ENCODE data around the gene SEPSECS. TPM values are rescaled to one million over a fixed set of nuclear protein-coding genes. Genes with fewer than 3 reads are reported as not detected.

Gene SEPSECS
- total and polyA plus RNA-seq, 9 of the 15 experiments (the other 6 are each of a cell fraction or from before 2014, with no cell fraction given): 3.9 to 17.2 (median 7.9) TPM

DNA sequence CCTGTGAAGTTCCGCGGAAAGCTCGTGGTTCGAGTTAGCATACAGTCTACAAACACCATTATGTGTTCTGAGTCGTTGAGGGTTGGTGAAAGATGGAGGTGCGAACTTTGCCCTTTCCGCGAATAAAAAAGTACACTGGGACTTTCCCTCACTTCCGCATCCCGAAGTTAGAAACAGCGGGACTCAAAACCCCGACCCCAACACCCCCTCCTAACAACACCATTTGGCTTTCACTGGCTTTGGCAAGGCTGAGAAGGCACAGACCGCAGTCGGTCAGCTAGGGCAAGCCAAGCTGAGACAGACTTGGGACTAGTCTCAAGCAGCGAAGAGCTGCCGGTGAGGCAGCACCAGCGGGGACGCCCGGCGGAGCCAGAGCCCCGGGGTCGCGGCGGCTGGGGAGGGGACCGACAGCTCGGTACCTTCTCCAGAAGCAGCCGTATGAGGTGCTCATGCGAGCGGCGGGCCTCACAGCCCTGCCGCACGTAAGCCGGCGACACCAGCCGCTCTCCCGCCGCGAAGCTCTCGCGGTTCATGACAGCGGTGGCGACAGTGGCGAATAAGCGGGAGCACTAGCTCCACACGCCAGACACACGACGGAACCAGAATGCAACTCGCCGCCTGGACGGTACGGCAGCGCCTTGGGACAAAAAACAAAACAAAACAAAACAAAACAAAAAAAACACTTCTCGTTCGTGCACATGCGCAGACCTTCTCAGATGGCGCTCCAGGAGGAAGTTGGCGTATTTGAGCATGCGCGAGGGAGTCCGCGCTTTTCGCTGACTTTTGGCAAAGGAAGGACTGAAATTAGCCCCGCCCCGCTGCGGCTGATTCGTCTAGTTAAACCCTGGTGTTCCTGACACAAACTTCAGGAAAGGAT is at the start of gene SEPSECS (continued):
- TF ChIP-seq, protein P1, sequence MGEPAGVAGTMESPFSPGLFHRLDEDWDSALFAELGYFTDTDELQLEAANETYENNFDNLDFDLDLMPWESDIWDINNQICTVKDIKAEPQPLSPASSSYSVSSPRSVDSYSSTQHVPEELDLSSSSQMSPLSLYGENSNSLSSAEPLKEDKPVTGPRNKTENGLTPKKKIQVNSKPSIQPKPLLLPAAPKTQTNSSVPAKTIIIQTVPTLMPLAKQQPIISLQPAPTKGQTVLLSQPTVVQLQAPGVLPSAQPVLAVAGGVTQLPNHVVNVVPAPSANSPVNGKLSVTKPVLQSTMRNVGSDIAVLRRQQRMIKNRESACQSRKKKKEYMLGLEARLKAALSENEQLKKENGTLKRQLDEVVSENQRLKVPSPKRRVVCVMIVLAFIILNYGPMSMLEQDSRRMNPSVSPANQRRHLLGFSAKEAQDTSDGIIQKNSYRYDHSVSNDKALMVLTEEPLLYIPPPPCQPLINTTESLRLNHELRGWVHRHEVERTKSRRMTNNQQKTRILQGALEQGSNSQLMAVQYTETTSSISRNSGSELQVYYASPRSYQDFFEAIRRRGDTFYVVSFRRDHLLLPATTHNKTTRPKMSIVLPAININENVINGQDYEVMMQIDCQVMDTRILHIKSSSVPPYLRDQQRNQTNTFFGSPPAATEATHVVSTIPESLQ (CRISPR knock-in tag; IDR thresholded peaks at IDR 0.05): peak; percentile 92; the same call in 1 of the 2 replicates
- TF ChIP-seq DNMT1 (IDR thresholded peaks at IDR 0.05) (no peak), ZSCAN29 (IDR thresholded peaks at IDR 0.05) (no peak), SP2 (IDR thresholded peaks at IDR 0.05; ENCODE audit: extremely low read depth, low read depth, low read length, poor library complexity, severe bottlenecking) (no peak), ZNF311 (CRISPR knock-in tag; IDR thresholded peaks at IDR 0.05) (no peak), YY1 (IDR thresholded peaks at IDR 0.05; ENCODE audit: borderline replicate concordance in 1 of 3, control insufficient read depth in 1 of 3, extremely low read depth in 1 of 3, insufficient read depth in 3 of 3, insufficient read length in 1 of 3, insufficient replicate concordance in 2 of 3, low read depth in 1 of 3, low read length in 2 of 3) (peak in 2 of 3 experiments; percentile 19 to 41), BCOR (IDR thresholded peaks at IDR 0.05) (no peak), ZNF3 (CRISPR knock-in tag; IDR thresholded peaks at IDR 0.05) (no peak), PHF8 (IDR thresholded peaks at IDR 0.05; ENCODE audit: borderline replicate concordance, low read length) (peak; percentile 96), ERF (CRISPR knock-in tag; IDR thresholded peaks at IDR 0.05) (peak; percentile 73; the same call in 1 of the 2 replicates), KDM1A (IDR thresholded peaks at IDR 0.05) (no peak), ZKSCAN8 (CRISPR knock-in tag; IDR thresholded peaks at IDR 0.05) (no peak), ADNP (tag; IDR thresholded peaks at IDR 0.05) (no peak), TCF3 (CRISPR knock-in tag; IDR thresholded peaks at IDR 0.05) (0 out of 2 replicates have a peak, but pooled peaks have one; percentile 25), KLF13 (tag; IDR thresholded peaks at IDR 0.05; ENCODE audit: borderline replicate concordance, low read depth) (0 out of 2 replicates have a peak, but pooled peaks have one; percentile 30), ZNF507 (tag; conservative IDR thresholded peaks at IDR 0.05) (no peak), ETS1 (conservative IDR thresholded peaks at IDR 0.05; ENCODE audit: control insufficient read depth, low read depth, low read length) (no peak), CBX5 (IDR thresholded peaks at IDR 0.05; ENCODE audit: borderline replicate concordance, low read depth) (no peak), RBBP5 (IDR thresholded peaks at IDR 0.05; ENCODE audit: borderline replicate concordance, insufficient read depth, low read length, poor library complexity, severe bottlenecking) (peak; percentile 92), ETV5 (CRISPR knock-in tag; IDR thresholded peaks at IDR 0.05; ENCODE audit: low read depth) (peak; percentile 39), ZNF140 (CRISPR knock-in tag; IDR thresholded peaks at IDR 0.05) (no peak), KLF10 (CRISPR knock-in tag; IDR thresholded peaks at IDR 0.05) (no peak)
- TF ChIP-seq, protein P2, sequence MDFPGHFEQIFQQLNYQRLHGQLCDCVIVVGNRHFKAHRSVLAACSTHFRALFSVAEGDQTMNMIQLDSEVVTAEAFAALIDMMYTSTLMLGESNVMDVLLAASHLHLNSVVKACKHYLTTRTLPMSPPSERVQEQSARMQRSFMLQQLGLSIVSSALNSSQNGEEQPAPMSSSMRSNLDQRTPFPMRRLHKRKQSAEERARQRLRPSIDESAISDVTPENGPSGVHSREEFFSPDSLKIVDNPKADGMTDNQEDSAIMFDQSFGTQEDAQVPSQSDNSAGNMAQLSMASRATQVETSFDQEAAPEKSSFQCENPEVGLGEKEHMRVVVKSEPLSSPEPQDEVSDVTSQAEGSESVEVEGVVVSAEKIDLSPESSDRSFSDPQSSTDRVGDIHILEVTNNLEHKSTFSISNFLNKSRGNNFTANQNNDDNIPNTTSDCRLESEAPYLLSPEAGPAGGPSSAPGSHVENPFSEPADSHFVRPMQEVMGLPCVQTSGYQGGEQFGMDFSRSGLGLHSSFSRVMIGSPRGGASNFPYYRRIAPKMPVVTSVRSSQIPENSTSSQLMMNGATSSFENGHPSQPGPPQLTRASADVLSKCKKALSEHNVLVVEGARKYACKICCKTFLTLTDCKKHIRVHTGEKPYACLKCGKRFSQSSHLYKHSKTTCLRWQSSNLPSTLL (IDR thresholded peaks at IDR 0.05): no peak
